ENCODE data around the gene CHRNA1. TPM values are rescaled to one million over a fixed set of nuclear protein-coding genes. Genes with fewer than 3 reads are reported as not detected.

CHRNA1 gene
- total and polyA plus RNA-seq, 9 of the 15 experiments (the other 6 are each of a cell fraction or from before 2014, with no cell fraction given) = not detected

- TF ChIP-seq HMGN3 (IDR thresholded peaks at IDR 0.05; ENCODE audit: borderline replicate concordance, extremely low read depth, insufficient read length, low read depth, low read length) = no peak
- TF ChIP-seq, protein P1, sequence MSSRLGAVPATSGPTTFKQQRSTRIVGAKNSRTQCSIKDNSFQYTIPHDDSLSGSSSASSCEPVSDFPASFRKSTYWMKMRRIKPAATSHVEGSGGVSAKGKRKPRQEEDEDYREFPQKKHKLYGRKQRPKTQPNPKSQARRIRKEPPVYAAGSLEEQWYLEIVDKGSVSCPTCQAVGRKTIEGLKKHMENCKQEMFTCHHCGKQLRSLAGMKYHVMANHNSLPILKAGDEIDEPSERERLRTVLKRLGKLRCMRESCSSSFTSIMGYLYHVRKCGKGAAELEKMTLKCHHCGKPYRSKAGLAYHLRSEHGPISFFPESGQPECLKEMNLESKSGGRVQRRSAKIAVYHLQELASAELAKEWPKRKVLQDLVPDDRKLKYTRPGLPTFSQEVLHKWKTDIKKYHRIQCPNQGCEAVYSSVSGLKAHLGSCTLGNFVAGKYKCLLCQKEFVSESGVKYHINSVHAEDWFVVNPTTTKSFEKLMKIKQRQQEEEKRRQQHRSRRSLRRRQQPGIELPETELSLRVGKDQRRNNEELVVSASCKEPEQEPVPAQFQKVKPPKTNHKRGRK (tag; IDR thresholded peaks at IDR 0.05) = no peak
- TF ChIP-seq, protein P2, sequence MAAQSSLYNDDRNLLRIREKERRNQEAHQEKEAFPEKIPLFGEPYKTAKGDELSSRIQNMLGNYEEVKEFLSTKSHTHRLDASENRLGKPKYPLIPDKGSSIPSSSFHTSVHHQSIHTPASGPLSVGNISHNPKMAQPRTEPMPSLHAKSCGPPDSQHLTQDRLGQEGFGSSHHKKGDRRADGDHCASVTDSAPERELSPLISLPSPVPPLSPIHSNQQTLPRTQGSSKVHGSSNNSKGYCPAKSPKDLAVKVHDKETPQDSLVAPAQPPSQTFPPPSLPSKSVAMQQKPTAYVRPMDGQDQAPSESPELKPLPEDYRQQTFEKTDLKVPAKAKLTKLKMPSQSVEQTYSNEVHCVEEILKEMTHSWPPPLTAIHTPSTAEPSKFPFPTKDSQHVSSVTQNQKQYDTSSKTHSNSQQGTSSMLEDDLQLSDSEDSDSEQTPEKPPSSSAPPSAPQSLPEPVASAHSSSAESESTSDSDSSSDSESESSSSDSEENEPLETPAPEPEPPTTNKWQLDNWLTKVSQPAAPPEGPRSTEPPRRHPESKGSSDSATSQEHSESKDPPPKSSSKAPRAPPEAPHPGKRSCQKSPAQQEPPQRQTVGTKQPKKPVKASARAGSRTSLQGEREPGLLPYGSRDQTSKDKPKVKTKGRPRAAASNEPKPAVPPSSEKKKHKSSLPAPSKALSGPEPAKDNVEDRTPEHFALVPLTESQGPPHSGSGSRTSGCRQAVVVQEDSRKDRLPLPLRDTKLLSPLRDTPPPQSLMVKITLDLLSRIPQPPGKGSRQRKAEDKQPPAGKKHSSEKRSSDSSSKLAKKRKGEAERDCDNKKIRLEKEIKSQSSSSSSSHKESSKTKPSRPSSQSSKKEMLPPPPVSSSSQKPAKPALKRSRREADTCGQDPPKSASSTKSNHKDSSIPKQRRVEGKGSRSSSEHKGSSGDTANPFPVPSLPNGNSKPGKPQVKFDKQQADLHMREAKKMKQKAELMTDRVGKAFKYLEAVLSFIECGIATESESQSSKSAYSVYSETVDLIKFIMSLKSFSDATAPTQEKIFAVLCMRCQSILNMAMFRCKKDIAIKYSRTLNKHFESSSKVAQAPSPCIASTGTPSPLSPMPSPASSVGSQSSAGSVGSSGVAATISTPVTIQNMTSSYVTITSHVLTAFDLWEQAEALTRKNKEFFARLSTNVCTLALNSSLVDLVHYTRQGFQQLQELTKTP (IDR thresholded peaks at IDR 0.05; ENCODE audit: low read depth in 1 of 2, partially characterized antibody in 2 of 2) = no peak
- no peak for TF ChIP-seq NCOA1 (IDR thresholded peaks at IDR 0.05; ENCODE audit: low read depth)
- TF ChIP-seq PRMT5 (CRISPR knock-in tag; IDR thresholded peaks at IDR 0.05) = no peak
- WGBS (ENCODE audit: insufficient coverage, low coverage, missing lambda C conversion rate) = under 1% methylated on average over 7 of the region's 7 CpGs
- Histone ChIP-seq H4K20me1 (replicated peaks; ENCODE audit: control insufficient read depth, insufficient read depth, low read length) (no peaks in the 10 kb centered on the region), H3K4me2 (ENCODE audit: insufficient read depth, low read length) (no peak overlapping the region), H3K4me1 (replicated peaks in 1 of 2; ENCODE audit: control insufficient read depth in 2 of 2, insufficient read depth in 2 of 2, low read length in 2 of 2) (peaks cover 0 to 3% of the 10 kb centered on the region in 2 experiments; a peak in 2 of 5 replicates), H3K9me1 (ENCODE audit: control insufficient read depth, insufficient read depth, low read length) (no peaks in the 10 kb centered on the region), H3K27me3 (ENCODE audit: control insufficient read depth in 2 of 2, insufficient read depth in 2 of 2, low read length in 2 of 2) (peaks cover 29 to 38% of the 10 kb centered on the region in 2 experiments), H3K9ac (ENCODE audit: insufficient read depth in 1 of 2, low read depth in 2 of 2, low read length in 2 of 2) (no peak overlapping the region), H3K9me3 (replicated peaks; ENCODE audit: control insufficient read depth, insufficient read depth, low read depth, low read length) (no peaks in the 10 kb centered on the region), H3K27ac (ENCODE audit: extremely low read depth, low read depth, low read length) (no peak overlapping the region), H3K36me3 (ENCODE audit: control insufficient read depth, insufficient read depth, low read length) (no peaks in the 10 kb centered on the region), H3K4me3 (no peak overlapping the region), H3K79me2 (ENCODE audit: control insufficient read depth, insufficient read depth, low read length) (no peaks in the 10 kb centered on the region), H2AFZ (ENCODE audit: low read depth, low read length) (no peak overlapping the region)
- no TSS peak for BruUV-seq (replicated peaks)
- DNase-seq (ENCODE audit: extremely low read depth in 1 of 4, low spot score in 3 of 4) (no peak), FAIRE-seq (no peak), ATAC-seq (no peak)
- intact Hi-C loops (cut with micrococcal nuclease) (no loop called here), in situ Hi-C loops (cut with MboI) (no loop called here)
- ChIA-PET POLR2A (no interaction called here), CTCF (ENCODE audit: low intra/inter-chr PET ratio) (no interaction called here)
These were observed 20.0 kb upstream of the CHRNA1 start for GRCh38 chr2:174784316-174784715.

Data from K562 (cell line).